MM.1S (cell line): ENCODE measurements around the gene TJP1.

Source experiments
- CTCF ChIP-seq: fragments of 300-600 bp; sonication (generic); IDR thresholded peaks from 2 replicates; pipeline ENCODE4 v1.5.1; 2016; ENCODE audit warnings: antibody characterized with exemption, low read length, mixed read lengths
- EZH2 ChIP-seq: fragments of 300-600 bp; sonication (generic); optimal IDR thresholded peaks from 2 replicates; pipeline ENCODE3; 2017; ENCODE audit warnings: low read depth, mild to moderate bottlenecking, antibody characterized with exemption, low read length, mixed read lengths
- EZH2phosphoT487 ChIP-seq: fragments of 300-600 bp; sonication (generic); IDR thresholded peaks from 2 replicates; pipeline ENCODE4 v1.6.1; 2018; ENCODE audit warnings: antibody characterized with exemption, low read length

- no peak for TF ChIP-seq CTCF
- TF ChIP-seq EZH2, result no peak
- TF ChIP-seq EZH2phosphoT487, result no peak
Measured at GRCh38 chr15:29774900-29775299, 47.4 kb downstream of the TJP1 start.
